Left lung (tissue), 10 donors: ENCODE results near the gene MS4A6E. TPM values are rescaled to one million over a fixed set of nuclear protein-coding genes. Genes with fewer than 3 reads are reported as not detected.

Source experiments
- ATAC-seq: fragments of 200-7000 bp; cut with Tn5 transposase; one replicate; pipeline ENCODE4 v1.9.1; 2020; ENCODE audit warnings: moderate library complexity
- DNase-seq, 4 donors: peaks; one replicate each; pipeline ENCODE4 v3.0.0-alpha.2; 2013 to 2020
- H3K27ac ChIP-seq, 2 donors: fragments of 200-600 bp; sonication (generic) in 1 of 2; one replicate each; pipeline versions ENCODE4 v1.5.0 to v1.8.0; 2020 to 2021
- H3K27me3 ChIP-seq, 2 donors: fragments of 200-600 bp; sonication (generic) in 1 of 2; one replicate each; pipeline versions ENCODE4 v1.5.0 to v1.8.0; 2020 to 2021
- H3K36me3 ChIP-seq, 2 donors: fragments of 200-600 bp; sonication (generic) in 1 of 2; one replicate each; pipeline versions ENCODE4 v1.5.0 to v1.8.0; 2020 to 2021
- H3K4me1 ChIP-seq, 2 donors: fragments of 200-600 bp; one replicate each; pipeline ENCODE4 v1.8.0; 2021
- H3K4me3 ChIP-seq, 2 donors: fragments of 200-600 bp; sonication (generic) in 1 of 2; one replicate each; pipeline versions ENCODE4 v1.5.0 to v1.8.0; 2020 to 2021; ENCODE audit warnings: mild to moderate bottlenecking in 1 of 2
- H3K9me3 ChIP-seq, 2 donors: fragments of 200-600 bp; sonication (generic) in 1 of 2; one replicate each; pipeline versions ENCODE4 v1.5.0 to v1.8.0; 2020 to 2021
- CTCF ChIP-seq, 2 donors: fragments of 200-600 bp; sonication (generic) in 1 of 2; IDR thresholded peaks; one replicate each; pipeline versions ENCODE4 v1.5.0 to v1.8.0; 2021; ENCODE audit warnings: antibody characterized with exemption in 2 of 2
- intact Hi-C, 2 donors: fragments of 100-400 bp; cut with DNase I; formaldehyde crosslinking; loops; one replicate each; pipeline versions ENCODE4 v1.11.2 to v1.14.2; 2022
- polyA plus RNA-seq, 6 donors: library from polyadenylated mRNA; unstranded; fragments of 120-200 nt; gene quantifications; one replicate each; pipeline ENCODE4 v1.2.1, GENCODE V29; 2013; ENCODE audit not compliant: insufficient read length in 6 of 6
- total RNA-seq, 2 donors: library from RNA; stranded (reverse); fragmentation: NEBNext Ultra II Directional; extraction: Animal tissue kit (Norgen Biotek cat#: 25700); gene quantifications; one replicate each; pipeline ENCODE4 v1.2.1, GENCODE V29; 2021
- donor health status: DM: no; HTN: yes; CAD: no.
- donor health status: DM: no; HTN: no; CAD: no.

Gene MS4A6E
- total and polyA plus RNA-seq, 8 donors, result 0.87 to 4.0 TPM; not detected in 6

- DNase-seq, result no peak
- intact Hi-C loops, result no loop called here
- Histone ChIP-seq H3K27ac (no peak overlapping the region), H3K27me3 (no peaks in the 10 kb centered on the region), H3K36me3 (no peaks in the 10 kb centered on the region), H3K4me3 (no peak overlapping the region), H3K4me1 (peaks cover 0 to 12% of the 10 kb centered on the region in 2 donors), H3K9me3 (no peaks in the 10 kb centered on the region)
- no peak for TF ChIP-seq CTCF (IDR thresholded peaks at IDR 0.05)
- ATAC-seq, result no peak
Observed at GRCh38 chr11:60336767-60337391, 9.8 kb downstream of the MS4A6E start.

DNA sequence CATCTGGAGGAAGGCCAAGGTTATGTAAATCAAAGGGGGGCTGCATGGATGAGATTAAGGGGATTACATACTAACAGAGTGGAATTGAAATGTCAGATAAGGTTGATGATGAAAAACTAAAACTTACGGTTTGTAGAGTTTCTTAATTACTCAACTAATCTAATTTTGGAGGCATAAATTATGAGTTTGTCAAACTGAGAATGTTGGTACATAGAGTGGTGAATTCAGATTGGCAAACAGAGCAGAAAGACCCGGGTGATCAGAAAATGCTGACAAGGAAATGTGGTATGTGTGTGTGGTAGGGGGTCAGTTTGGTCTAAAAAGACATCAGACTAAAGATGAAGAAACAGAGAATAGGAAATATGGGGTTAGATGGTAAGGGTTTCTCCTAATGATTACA is 11.0 kb downstream of the MS4A6E start:
- intact Hi-C loops, result no loop called here
- H3K36me3 ChIP-seq, result no peaks in the 10 kb centered on the region
- H3K4me1 ChIP-seq, result peaks cover 0 to 12% of the 10 kb centered on the region in 2 donors
- no peaks in the 10 kb centered on the region for H3K27me3 ChIP-seq
- no peak for ATAC-seq
- no peaks in the 10 kb centered on the region for H3K9me3 ChIP-seq
- DNase-seq, result no peak
- H3K27ac ChIP-seq, result no peak overlapping the region
- no peak for TF ChIP-seq CTCF (IDR thresholded peaks at IDR 0.05)
- no peak overlapping the region for H3K4me3 ChIP-seq

GRCh38 chr11:60339356-60339755 is 12.3 kb downstream of the MS4A6E start:
- H3K4me1 ChIP-seq, result peaks cover 0 to 7% of the 10 kb centered on the region in 2 donors
- ATAC-seq (no peak), DNase-seq (no peak)
- H3K9me3 ChIP-seq, result no peaks in the 10 kb centered on the region
- H3K4me3 ChIP-seq, result no peak overlapping the region
- H3K36me3 ChIP-seq, result no peaks in the 10 kb centered on the region
- intact Hi-C loops, result no loop called here
- H3K27ac ChIP-seq, result no peak overlapping the region
- TF ChIP-seq CTCF (IDR thresholded peaks at IDR 0.05), result no peak
- no peaks in the 10 kb centered on the region for H3K27me3 ChIP-seq

GRCh38 chr11:60343094-60343704 is 16.1 kb downstream of the MS4A6E start:
- Histone ChIP-seq H3K4me1 (no peaks in the 10 kb centered on the region), H3K9me3 (no peaks in the 10 kb centered on the region), H3K4me3 (no peak overlapping the region), H3K36me3 (no peaks in the 10 kb centered on the region), H3K27ac (no peak overlapping the region), H3K27me3 (no peaks in the 10 kb centered on the region)
- peak; percentile 39 to 55 for TF ChIP-seq CTCF (IDR thresholded peaks at IDR 0.05)
- DNase-seq, result no peak
- no peak for ATAC-seq
- intact Hi-C loops, result no loop called here

DNA sequence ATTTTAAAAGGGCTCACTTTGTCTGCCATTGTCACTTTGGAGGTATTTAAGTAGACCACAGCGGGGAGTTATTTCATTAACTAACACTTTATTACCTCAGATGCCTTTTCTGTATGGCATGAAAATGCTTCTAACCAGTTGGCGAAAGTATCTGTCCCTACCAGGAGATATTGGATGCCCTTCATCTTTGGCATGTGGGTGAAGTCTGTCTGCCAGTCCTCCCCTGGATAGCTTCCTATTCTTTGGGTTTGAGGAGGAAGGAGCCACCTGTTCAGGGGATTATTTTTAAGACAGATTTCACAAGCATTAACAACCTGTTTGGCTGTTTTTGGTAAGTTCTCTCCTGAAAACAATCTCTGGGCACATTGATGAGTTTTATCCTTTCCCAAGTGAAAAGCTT is 17.1 kb downstream of the MS4A6E start:
- no peak overlapping the region for H3K4me3 ChIP-seq
- H3K4me1 ChIP-seq, result no peaks in the 10 kb centered on the region
- no peaks in the 10 kb centered on the region for H3K36me3 ChIP-seq
- intact Hi-C loops, result no loop called here
- H3K27me3 ChIP-seq, result no peaks in the 10 kb centered on the region
- no peak for ATAC-seq
- DNase-seq, result no peak
- no peaks in the 10 kb centered on the region for H3K9me3 ChIP-seq
- no peak for TF ChIP-seq CTCF (IDR thresholded peaks at IDR 0.05)
- no peak overlapping the region for H3K27ac ChIP-seq
